Keratinocyte (primary cell): ENCODE measurements around the gene KRTAP19-5.

Source experiments
- CTCF ChIP-seq, 3 experiments: IDR thresholded peaks in 1 of 3; conservative IDR thresholded peaks in 1 of 3; optimal IDR thresholded peaks in 1 of 3; 2 replicates in 2 of 3; 3 replicates in 1 of 3; pipeline versions ENCODE3 to v1.5.1; 2011; ENCODE audit warnings: low read length in 3 of 3, mild to moderate bottlenecking in 3 of 3, moderate library complexity in 2 of 3, control low read depth in 1 of 3, inconsistent platforms in 1 of 3; ENCODE audit not compliant: insufficient read depth in 2 of 3; ENCODE audit errors: extremely low read depth in 1 of 3
- EZH2 ChIP-seq: IDR thresholded peaks from one replicate; pipeline ENCODE4 v1.6.1; 2012; ENCODE audit warnings: inconsistent platforms, mild to moderate bottlenecking, low read length, moderate library complexity

GRCh38 chr21:30468900-30469714 lies 32.8 kb downstream of the KRTAP19-5 start:
- TF ChIP-seq CTCF (optimal IDR thresholded peaks at IDR 0.05 in 1 of 3, IDR thresholded peaks at IDR 0.05 in 1 of 3, conservative IDR thresholded peaks at IDR 0.05 in 1 of 3; ENCODE audit: extremely low read depth in 1 of 3, insufficient read depth in 2 of 3, low read length in 3 of 3) (no peak), EZH2 (no peak)
